ENCODE measurements around the gene CD300LF.

The CD300LF gene

GRCh38 chr17:74712756-74713155 lies at the start of gene CD300LF:
Gene CD300LF (minus strand): TSS chr17:74712923. CDS start chr17:74712866, 57 bp downstream.
- no peak for DNase-seq (ENCODE audit: low read depth, low spot score)

- DNase-seq (ENCODE audit: low read depth, low spot score) = no peak
Measured at GRCh38 chr17:74761931-74762330, 49.2 kb upstream of the CD300LF start.

GRCh38 chr17:74761419-74761818 lies 48.7 kb upstream of the CD300LF start:
- no peak for DNase-seq (ENCODE audit: low read depth, low spot score)

GRCh38 chr17:74760404-74761105 lies 47.8 kb upstream of the CD300LF start:
- peak; percentile 55 for DNase-seq (ENCODE audit: low read depth, low spot score)

GRCh38 chr17:74759941-74760340 lies 47.2 kb upstream of the CD300LF start:
- no peak for DNase-seq (ENCODE audit: low read depth, low spot score)

GRCh38 chr17:74759243-74759801 lies 46.6 kb upstream of the CD300LF start:
- no peak for DNase-seq (ENCODE audit: low read depth, low spot score)

- DNase-seq (ENCODE audit: low read depth, low spot score) = no peak
Measured at GRCh38 chr17:74758848-74759168, 46.1 kb upstream of the CD300LF start.

GRCh38 chr17:74757931-74758847 lies 45.5 kb upstream of the CD300LF start:
- no peak for DNase-seq (ENCODE audit: low read depth, low spot score)

- no peak for DNase-seq (ENCODE audit: low read depth, low spot score)
Measured at GRCh38 chr17:74757502-74757901, 44.8 kb upstream of the CD300LF start.

GRCh38 chr17:74756891-74757290 lies 44.2 kb upstream of the CD300LF start:
- no peak for DNase-seq (ENCODE audit: low read depth, low spot score)

GRCh38 chr17:74755533-74755932 lies 42.8 kb upstream of the CD300LF start:
- no peak for DNase-seq (ENCODE audit: low read depth, low spot score)

- no peak for DNase-seq (ENCODE audit: low read depth, low spot score)
Measured at GRCh38 chr17:74754832-74755231, 42.1 kb upstream of the CD300LF start.

- DNase-seq (ENCODE audit: low read depth, low spot score) = no peak
Measured at GRCh38 chr17:74752822-74753401, 40.2 kb upstream of the CD300LF start.

- DNase-seq (ENCODE audit: low read depth, low spot score) = no peak
Measured at GRCh38 chr17:74752415-74752814, 39.7 kb upstream of the CD300LF start.

- DNase-seq (ENCODE audit: low read depth, low spot score) = no peak
Measured at GRCh38 chr17:74750327-74751069, 37.8 kb upstream of the CD300LF start.

- no peak for DNase-seq (ENCODE audit: low read depth, low spot score)
Measured at GRCh38 chr17:74750039-74750326, 37.3 kb upstream of the CD300LF start.

- DNase-seq (ENCODE audit: low read depth, low spot score) = peak; percentile 63
Measured at GRCh38 chr17:74749279-74750038, 36.7 kb upstream of the CD300LF start.

GRCh38 chr17:74748529-74749278 lies 36.0 kb upstream of the CD300LF start, which contains the start of gene NHERF1:
Gene NHERF1 (plus strand): TSS chr17:74748628. CDS start chr17:74748847, 219 bp downstream.
- peak; percentile 98 for DNase-seq (ENCODE audit: low read depth, low spot score)

- no peak for DNase-seq (ENCODE audit: low read depth, low spot score)
Measured at GRCh38 chr17:74748279-74748528, 35.5 kb upstream of the CD300LF start.

- no peak for DNase-seq (ENCODE audit: low read depth, low spot score)
Measured at GRCh38 chr17:74746922-74747321, 34.2 kb upstream of the CD300LF start.
